Measurements from ENCODE around the gene MAGEC3. TPM values are rescaled to one million over a fixed set of nuclear protein-coding genes. Genes with fewer than 3 reads are reported as not detected.
"Not testable (repeated sequence)": the region's sequence is repeated elsewhere in the genome, so short reads cannot be mapped to it uniquely, and the experiment has no call there.

The MAGEC3 gene
- total RNA-seq, 1 donor from 2014 or later = not detected

- H3K27ac ChIP-seq = no peak overlapping the region
- ATAC-seq = no peak
- intact Hi-C loops (cut with DNase I) = no loop called here
Measured at GRCh38 chrX:141839856-141840255, 1.7 kb downstream of the MAGEC3 start.

GRCh38 chrX:141857479-141857878 is 19.4 kb downstream of the MAGEC3 start:
- Histone ChIP-seq H3K4me3 (no peak overlapping the region), H3K27ac (no peak overlapping the region), H3K9me3 (no peaks in the 10 kb centered on the region), H3K4me1 (no peaks in the 10 kb centered on the region), H3K27me3 (no peaks in the 10 kb centered on the region), H3K36me3 (no peaks in the 10 kb centered on the region)
- intact Hi-C loops (cut with DNase I) = no loop called here
- no peak for TF ChIP-seq CTCF (IDR thresholded peaks at IDR 0.05)
- no peak for DNase-seq
- ATAC-seq = peak; percentile 73

More at GRCh38 chrX:141839856-141840255, 1.7 kb downstream of the MAGEC3 start:
- H3K4me1 ChIP-seq = no peaks in the 10 kb centered on the region
- no peaks in the 10 kb centered on the region for H3K36me3 ChIP-seq
- H3K9me3 ChIP-seq = no peaks in the 10 kb centered on the region
- no peak overlapping the region for H3K4me3 ChIP-seq
- no peaks in the 10 kb centered on the region for H3K27me3 ChIP-seq
- no peak for TF ChIP-seq CTCF (IDR thresholded peaks at IDR 0.05)
- DNase-seq = no peak

- no peak overlapping the region for H3K4me3 ChIP-seq
- no peak for DNase-seq
- ATAC-seq = peak; percentile 57
- no peaks in the 10 kb centered on the region for H3K4me1 ChIP-seq
- intact Hi-C loops (cut with DNase I) = no loop called here
- no peaks in the 10 kb centered on the region for H3K27me3 ChIP-seq
- no peak overlapping the region for H3K27ac ChIP-seq
- H3K36me3 ChIP-seq = no peaks in the 10 kb centered on the region
- TF ChIP-seq CTCF (IDR thresholded peaks at IDR 0.05) = no peak
- H3K9me3 ChIP-seq = no peaks in the 10 kb centered on the region
Measured at GRCh38 chrX:141879616-141880015, 41.5 kb downstream of the MAGEC3 start.

- DNase-seq; ATAC-seq; H3K27me3 ChIP-seq; H3K4me3 ChIP-seq; H3K36me3 ChIP-seq; H3K27ac ChIP-seq; H3K4me1 ChIP-seq; intact Hi-C loops (cut with DNase I); H3K9me3 ChIP-seq: not testable (repeated sequence)
Measured at GRCh38 chrX:141888811-141889210, 50.7 kb downstream of the MAGEC3 start.

GRCh38 chrX:141894733-141895132 is 56.6 kb downstream of the MAGEC3 start:
- Histone ChIP-seq H3K4me3 (no peak overlapping the region), H3K4me1 (no peaks in the 10 kb centered on the region), H3K36me3 (no peaks in the 10 kb centered on the region), H3K9me3 (no peaks in the 10 kb centered on the region), H3K27me3 (no peaks in the 10 kb centered on the region), H3K27ac (no peak overlapping the region)
- no peak for ATAC-seq
- no peak for DNase-seq
- no peak for TF ChIP-seq CTCF (IDR thresholded peaks at IDR 0.05)
- intact Hi-C loops (cut with DNase I) = no loop called here

- Histone ChIP-seq H3K4me1 (no peaks in the 10 kb centered on the region), H3K36me3 (no peaks in the 10 kb centered on the region), H3K27ac (no peak overlapping the region)
Measured at GRCh38 chrX:141897690-141898089, 59.6 kb downstream of the MAGEC3 start.

More at GRCh38 chrX:141897690-141898089, 59.6 kb downstream of the MAGEC3 start:
- ATAC-seq (no peak), DNase-seq (no peak)
- Histone ChIP-seq H3K9me3 (no peaks in the 10 kb centered on the region), H3K27me3 (no peaks in the 10 kb centered on the region), H3K4me3 (no peak overlapping the region)
- intact Hi-C loops (cut with DNase I) = no loop called here
- TF ChIP-seq CTCF (IDR thresholded peaks at IDR 0.05) = no peak

All from upper lobe of right lung (tissue), 1 donor.